Gastrocnemius medialis (tissue), 4 donors: ENCODE data around the gene LIN52.

ENCODE experiments used
- CTCF ChIP-seq, 5 experiments: fragments of 450-650 bp in 3 of 5; fragments of 200-600 bp in 2 of 5; sonication (generic) in 2 of 5; IDR thresholded peaks in 4 of 5; conservative IDR thresholded peaks in 1 of 5; 1 replicate in 4 of 5; 2 replicates in 1 of 5; pipeline ENCODE4 v1.5.1; 2016 to 2019; ENCODE audit warnings: antibody characterized with exemption in 5 of 5, mild to moderate bottlenecking in 3 of 5, moderate library complexity in 3 of 5
- POLR2A ChIP-seq, 2 donors: fragments of 450-650 bp; IDR thresholded peaks; one replicate each; pipeline ENCODE4 v1.6.1; 2017; ENCODE audit warnings: antibody characterized with exemption in 2 of 2, mild to moderate bottlenecking in 2 of 2, moderate library complexity in 2 of 2

- TF ChIP-seq CTCF (IDR thresholded peaks at IDR 0.05 in 4 of 5, conservative IDR thresholded peaks at IDR 0.05 in 1 of 5) (no peak), POLR2A (IDR thresholded peaks at IDR 0.05) (no peak)
These were observed 158.3 kb downstream of the LIN52 start for GRCh38 chr14:74243051-74243450.
